PC-9 (cell line): ENCODE results near the gene KCNJ18. TPM values are rescaled to one million over a fixed set of nuclear protein-coding genes. Genes with fewer than 3 reads are reported as not detected.
A peak's percentile ranks its signal among the peaks of the same experiment; 100 is the strongest.

Source experiments
- BruUV-seq: library from RNA; stranded (reverse); fragments of 400-500 nt; replicated peaks from 2 replicates; lab custom pipeline; 2021; lab: Mats Ljungman, UMichigan
- CTCF ChIA-PET: fragments of 300-600 bp; sonication (Branson Sonifier 250); formaldehyde crosslinking; loops from one replicate; lab custom pipeline; 2022; ENCODE audit warnings: antibody characterized with exemption; lab: Charles Lee
- POLR2A ChIA-PET: fragments of 300-600 bp; sonication (Branson Sonifier 250); formaldehyde crosslinking; loops from one replicate; lab custom pipeline; 2022; ENCODE audit warnings: antibody characterized with exemption; ENCODE audit not compliant: unreplicated experiment; lab: Charles Lee
- DNase-seq, 2 experiments: peaks; one replicate each; pipeline versions ENCODE4 v3.0.0 to v3.0.0-alpha.2; 2015 to 2022; ENCODE audit warnings: mixed read lengths in 1 of 2
- H2AFZ ChIP-seq: fragments of 200-600 bp; sonication (generic); 2 replicates; pipeline ENCODE4 v1.8.1; 2017; ENCODE audit warnings: antibody characterized with exemption
- H3F3A ChIP-seq: fragments of 200-600 bp; sonication (generic); 2 replicates; pipeline ENCODE4 v1.8.1; 2017; ENCODE audit warnings: antibody characterized with exemption, mild to moderate bottlenecking, low read depth; ENCODE audit not compliant: insufficient read depth
- H3K27ac ChIP-seq: fragments of 200-600 bp; sonication (generic); 2 replicates; pipeline ENCODE4 v1.6.1; 2016; ENCODE audit warnings: mixed run types
- H3K27me3 ChIP-seq: fragments of 200-600 bp; sonication (generic); 2 replicates; pipeline ENCODE4 v1.6.1; 2016; ENCODE audit warnings: low read depth, mixed run types; ENCODE audit not compliant: insufficient read depth
- H3K36me3 ChIP-seq: fragments of 200-600 bp; sonication (generic); 2 replicates; pipeline ENCODE4 v1.6.1; 2016; ENCODE audit warnings: low read depth, mixed run types
- H3K4me1 ChIP-seq: fragments of 200-600 bp; sonication (generic); replicated peaks from 2 replicates; pipeline ENCODE4 v1.6.1; 2016; ENCODE audit warnings: mixed run types; ENCODE audit not compliant: insufficient read depth
- H3K4me2 ChIP-seq: fragments of 200-600 bp; sonication (generic); 2 replicates; pipeline ENCODE4 v1.6.1; 2017; ENCODE audit warnings: mixed run types
- H3K4me3 ChIP-seq: fragments of 200-600 bp; sonication (generic); 2 replicates; pipeline ENCODE4 v1.6.1; 2016; ENCODE audit warnings: mixed run types
- H3K79me2 ChIP-seq: fragments of 200-600 bp; sonication (generic); 2 replicates; pipeline ENCODE4 v1.6.1; 2017; ENCODE audit warnings: low read depth, mixed run types
- H3K9me2 ChIP-seq: fragments of 200-600 bp; sonication (generic); 2 replicates; pipeline ENCODE4 v1.8.1; 2017; ENCODE audit warnings: mild to moderate bottlenecking; ENCODE audit not compliant: insufficient read depth
- H3K9me3 ChIP-seq: fragments of 200-600 bp; sonication (generic); 2 replicates; pipeline ENCODE4 v1.8.1; 2016; ENCODE audit warnings: low read depth; ENCODE audit not compliant: insufficient read depth
- H4K20me1 ChIP-seq: fragments of 200-600 bp; sonication (generic); 2 replicates; pipeline ENCODE4 v1.8.1; 2017; ENCODE audit not compliant: insufficient read depth
- CTCF ChIP-seq: fragments of 200-600 bp; sonication (generic); conservative IDR thresholded peaks from 2 replicates; pipeline ENCODE4 v1.6.1; 2017; ENCODE audit warnings: mixed run types, antibody characterized with exemption, mild to moderate bottlenecking, moderate library complexity
- EZH2 ChIP-seq: fragments of 200-600 bp; sonication (generic); IDR thresholded peaks from 2 replicates; pipeline ENCODE4 v1.8.0; 2017; ENCODE audit warnings: antibody characterized with exemption, low read depth
- intact Hi-C: fragments of 100-400 bp; cut with micrococcal nuclease; formaldehyde crosslinking; loops from one replicate; pipeline ENCODE4 v1.10.0; 2022; ENCODE audit not compliant: unreplicated experiment
- total RNA-seq: library from RNA; stranded (reverse); gene quantifications from 2 replicates; pipeline ENCODE4 v1.2.3, GENCODE V29; 2021

The KCNJ18 gene
- total RNA-seq, 1 experiment from 2014 or later = not detected

DNA sequence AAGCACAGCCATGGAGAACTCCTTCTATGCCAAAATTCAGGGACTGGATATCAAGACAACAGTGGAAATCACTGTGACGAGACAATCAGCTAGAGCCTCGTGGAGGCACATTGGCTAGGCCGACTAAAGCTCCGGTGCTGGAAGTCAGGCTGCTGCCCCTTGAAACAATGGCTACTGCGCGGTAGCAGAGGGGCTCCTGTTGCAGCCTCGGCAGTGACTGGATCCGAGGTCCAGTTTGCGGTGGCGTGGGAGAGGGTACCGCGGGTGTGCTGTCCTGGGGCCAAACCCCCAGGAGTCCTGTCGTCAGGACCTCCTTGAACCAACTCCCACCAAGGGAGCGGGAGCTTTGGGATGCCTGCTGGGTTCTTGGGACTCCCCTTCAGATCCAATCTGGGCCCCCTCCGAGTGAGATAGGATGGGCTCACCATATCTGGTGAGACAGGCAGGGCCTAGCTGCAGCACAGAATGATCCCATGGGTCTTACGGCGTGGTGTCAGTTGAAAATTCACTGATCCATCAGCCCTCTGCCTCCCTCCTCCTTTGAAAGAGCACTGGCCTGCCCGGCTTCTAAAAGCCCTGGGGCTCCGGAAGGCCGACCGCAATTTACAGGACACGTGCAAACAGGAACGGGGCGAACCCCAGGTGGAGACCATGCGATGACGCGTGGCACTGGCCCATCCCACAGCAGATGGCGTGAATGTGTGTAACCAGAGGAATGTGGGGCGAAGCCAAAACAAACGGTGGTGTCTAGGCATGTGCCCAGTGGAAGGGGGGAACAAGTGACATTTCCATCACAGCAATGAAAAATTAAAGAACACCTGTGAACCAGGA, 15.8 kb upstream of the KCNJ18 start:
- peak in 1 of 2 experiments; percentile 14 for DNase-seq
- Histone ChIP-seq H3K4me2 (no peak overlapping the region), H3K36me3 (no peaks in the 10 kb centered on the region), H3K9me2 (no peaks in the 10 kb centered on the region), H3K79me2 (no peaks in the 10 kb centered on the region), H3K27ac (no peak overlapping the region), H3F3A (no peaks in the 10 kb centered on the region), H4K20me1 (no peaks in the 10 kb centered on the region), H3K27me3 (no peaks in the 10 kb centered on the region), H3K9me3 (no peaks in the 10 kb centered on the region), H2AFZ (no peak overlapping the region), H3K4me3 (no peak overlapping the region), H3K4me1 (0 out of 2 replicates have a peak, but pooled peaks cover 5% of the 10 kb centered on the region)
- BruUV-seq = no TSS peak
- POLR2A ChIA-PET = no interaction called here
- CTCF ChIA-PET = no interaction called here
- TF ChIP-seq EZH2 (no peak), CTCF (no peak)
- intact Hi-C loops = no loop called here

GRCh38 chr17:21677126-21677910, 15.0 kb upstream of the KCNJ18 start:
- Histone ChIP-seq H3K4me3 (no peak overlapping the region), H3F3A (no peaks in the 10 kb centered on the region), H3K4me2 (no peak overlapping the region), H3K27ac (no peak overlapping the region), H3K4me1 (0 out of 2 replicates have a peak, but pooled peaks cover 2% of the 10 kb centered on the region), H3K9me2 (no peaks in the 10 kb centered on the region), H3K27me3 (no peaks in the 10 kb centered on the region), H3K36me3 (no peaks in the 10 kb centered on the region), H4K20me1 (no peaks in the 10 kb centered on the region), H3K9me3 (no peaks in the 10 kb centered on the region), H2AFZ (no peak overlapping the region), H3K79me2 (no peaks in the 10 kb centered on the region)
- TF ChIP-seq CTCF (no peak), EZH2 (no peak)
- ChIA-PET CTCF (no interaction called here), POLR2A (no interaction called here)
- DNase-seq = no peak
- intact Hi-C loops = no loop called here
- no TSS peak for BruUV-seq

GRCh38 chr17:21677911-21678310, 14.4 kb upstream of the KCNJ18 start:
- Histone ChIP-seq H3K4me2 (no peak overlapping the region), H3K4me1 (0 out of 2 replicates have a peak, but pooled peaks cover 2% of the 10 kb centered on the region), H3K4me3 (no peak overlapping the region), H3K36me3 (no peaks in the 10 kb centered on the region), H3K27me3 (no peaks in the 10 kb centered on the region), H2AFZ (no peak overlapping the region), H3K9me2 (no peaks in the 10 kb centered on the region), H3K27ac (no peak overlapping the region), H3F3A (no peaks in the 10 kb centered on the region), H3K9me3 (no peaks in the 10 kb centered on the region), H4K20me1 (no peaks in the 10 kb centered on the region), H3K79me2 (no peaks in the 10 kb centered on the region)
- intact Hi-C loops = no loop called here
- ChIA-PET POLR2A (no interaction called here), CTCF (no interaction called here)
- TF ChIP-seq CTCF (no peak), EZH2 (no peak)
- BruUV-seq = no TSS peak
- DNase-seq = no peak
